Naive thymus-derived CD4-positive, alpha-beta T cell (primary cell): ENCODE results near the gene GSG1L2. TPM values are rescaled to one million over a fixed set of nuclear protein-coding genes. Genes with fewer than 3 reads are reported as not detected.

Experiments
- ATAC-seq: fragments of 150-1000 bp; cut with Tn5 transposase; 2 replicates; pipeline ENCODE4 v1.10.0; 2021; ENCODE audit warnings: mild to moderate bottlenecking, moderate library complexity
- CTCF ChIA-PET: fragments of 350-600 bp; sonication (Branson Sonifier 250); formaldehyde crosslinking; loops from one replicate; lab custom pipeline; 2021; ENCODE audit warnings: antibody characterized with exemption; lab: Charles Lee
- POLR2A ChIA-PET: fragments of 350-600 bp; sonication (Branson Sonifier 250); formaldehyde crosslinking; loops from one replicate; lab custom pipeline; 2021; ENCODE audit warnings: antibody characterized with exemption, inconsistent platforms; lab: Charles Lee
- DNase-seq, 9 donors: peaks; one replicate each; pipeline versions ENCODE4 v3.0.0 to v3.0.0-alpha.2; 2020 to 2022; ENCODE audit warnings: mixed read lengths in 1 of 9
- H3K27ac ChIP-seq: one replicate; pipeline ENCODE4 v1.7.0; 2013; ENCODE audit warnings: mild to moderate bottlenecking, low read depth, low read length, moderate library complexity
- H3K27me3 ChIP-seq, 2 donors: one replicate each; pipeline ENCODE4 v1.7.0; 2013; ENCODE audit warnings: low read length in 2 of 2, mild to moderate bottlenecking in 2 of 2, moderate library complexity in 2 of 2; ENCODE audit not compliant: control insufficient read depth in 2 of 2, insufficient read depth in 2 of 2
- H3K36me3 ChIP-seq, 3 experiments: 1 replicate in 2 of 3; 2 replicates in 1 of 3; pipeline ENCODE4 v1.7.0; 2013; ENCODE audit warnings: low read length in 3 of 3, mild to moderate bottlenecking in 3 of 3, moderate library complexity in 1 of 3; ENCODE audit not compliant: insufficient read depth in 3 of 3, control insufficient read depth in 2 of 3
- H3K4me1 ChIP-seq, 2 donors: one replicate each; pipeline ENCODE4 v1.7.0; 2013; ENCODE audit warnings: low read length in 2 of 2, mild to moderate bottlenecking in 2 of 2, moderate library complexity in 1 of 2; ENCODE audit not compliant: control insufficient read depth in 2 of 2, insufficient read depth in 2 of 2
- H3K4me3 ChIP-seq: 2 replicates; pipeline ENCODE4 v1.7.0; 2013; ENCODE audit warnings: mild to moderate bottlenecking, low read length
- H3K9me3 ChIP-seq, 3 experiments: 1 replicate in 2 of 3; 2 replicates in 1 of 3; pipeline ENCODE4 v1.7.0; 2013; ENCODE audit warnings: low read length in 3 of 3; ENCODE audit not compliant: control insufficient read depth in 2 of 3
- H3K27ac Mint-ChIP-seq, 9 donors: one replicate each; pipeline ENCODE4 v1.8.0; 2020 to 2022; ENCODE audit warnings: mixed read lengths in 9 of 9, mild to moderate bottlenecking in 8 of 9, moderate library complexity in 5 of 9, inconsistent platforms in 2 of 9
- H3K27me3 Mint-ChIP-seq, 5 donors: one replicate each; pipeline ENCODE4 v1.8.0; 2021 to 2022; ENCODE audit warnings: mixed read lengths in 5 of 5, mild to moderate bottlenecking in 1 of 5
- H3K36me3 Mint-ChIP-seq, 5 donors: one replicate each; pipeline ENCODE4 v1.8.0; 2020 to 2022; ENCODE audit warnings: mixed read lengths in 5 of 5, mild to moderate bottlenecking in 3 of 5, inconsistent platforms in 1 of 5
- H3K4me1 Mint-ChIP-seq, 7 donors: one replicate each; pipeline ENCODE4 v1.8.0; 2020 to 2022; ENCODE audit warnings: mixed read lengths in 7 of 7, mild to moderate bottlenecking in 3 of 7, inconsistent platforms in 1 of 7
- H3K4me3 Mint-ChIP-seq, 10 donors: one replicate each; pipeline ENCODE4 v1.8.0; 2020 to 2022; ENCODE audit warnings: mild to moderate bottlenecking in 10 of 10, mixed read lengths in 10 of 10, moderate library complexity in 6 of 10, inconsistent platforms in 2 of 10
- H3K9me3 Mint-ChIP-seq, 11 donors: one replicate each; pipeline ENCODE4 v1.8.0; 2020 to 2022; ENCODE audit warnings: mixed read lengths in 11 of 11, mild to moderate bottlenecking in 4 of 11, inconsistent platforms in 1 of 11, moderate library complexity in 1 of 11
- intact Hi-C, 2 donors: fragments of 100-400 bp; cut with micrococcal nuclease; formaldehyde crosslinking; loops; one replicate each; pipeline ENCODE4 v1.15.1; 2023
- polyA plus RNA-seq, 2 donors: library from polyadenylated mRNA; unstranded; fragments of 300-500 nt; fragmentation: Illumina TruSeq; gene quantifications; one replicate each; pipeline ENCODE4 v1.2.3, GENCODE V29; 2021
- total RNA-seq, 6 experiments: library from RNA in 5 of 6; stranded (reverse) in 5 of 6; gene quantifications; 1 replicate in 5 of 6; 2 replicates in 1 of 6; pipeline ENCODE4 v1.2.3 and lab custom pipeline; 2021 to 2026

GSG1L2 gene
- total and polyA plus RNA-seq, 7 experiments from 2014 or later = not detected

DNA sequence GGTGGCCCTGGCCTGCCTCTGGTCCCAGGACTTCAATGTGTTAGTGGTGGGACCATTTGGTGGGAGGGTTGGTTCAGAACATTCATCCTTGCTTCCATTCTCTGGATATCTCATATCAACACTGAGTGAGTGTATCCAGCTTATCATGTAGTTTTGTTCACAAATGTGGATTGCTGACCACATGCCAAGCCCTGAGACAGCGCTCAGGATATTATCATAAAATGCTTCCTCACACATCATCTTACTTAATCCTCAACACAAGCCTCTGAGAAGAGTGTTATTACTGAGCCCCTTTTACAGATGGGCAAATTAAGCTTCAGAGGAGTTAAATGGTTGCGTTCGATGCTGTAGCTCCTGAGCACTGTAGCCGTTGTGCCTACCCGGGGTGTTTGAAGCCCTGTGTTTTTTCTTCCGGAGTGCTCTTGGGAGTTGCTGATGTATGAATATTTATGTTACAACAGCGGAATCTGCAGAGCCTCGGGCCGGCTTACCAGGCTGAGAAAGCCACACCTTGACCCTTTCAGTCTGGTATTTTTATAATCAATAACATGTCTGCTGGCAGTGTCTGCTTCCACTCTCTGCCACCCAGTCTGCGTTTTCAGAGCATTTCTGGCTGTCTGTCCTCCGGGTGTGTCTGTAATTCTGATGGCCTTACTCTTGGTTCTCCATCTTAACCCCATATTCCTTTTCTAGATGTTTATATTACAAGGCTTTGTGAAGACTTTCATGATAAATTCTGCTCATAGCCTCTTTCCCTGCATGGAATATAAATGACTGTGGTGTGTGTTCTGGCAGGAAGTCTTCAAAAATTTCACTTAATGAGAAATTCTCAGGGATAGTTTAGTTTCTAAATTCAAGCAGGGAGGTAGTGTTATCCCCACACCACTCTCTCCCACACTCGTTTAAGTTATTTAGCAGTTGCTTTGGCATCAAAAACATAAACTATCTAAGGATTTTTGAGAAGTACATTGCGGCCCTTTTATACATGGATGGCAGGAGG, 6.7 kb upstream of the GSG1L2 start:
- DNase-seq (no peak), ATAC-seq (no peak)
- no peaks in the 10 kb centered on the region for H3K4me1 ChIP-seq
- peaks cover 0 to 36% (median 12%) of the 10 kb centered on the region in 5 donors for H3K27me3 Mint-ChIP-seq
- intact Hi-C loops = no loop called here
- H3K9me3 ChIP-seq = no peaks in the 10 kb centered on the region
- H3K27me3 ChIP-seq = no peaks in the 10 kb centered on the region
- no peaks in the 10 kb centered on the region for H3K4me1 Mint-ChIP-seq
- no peaks in the 10 kb centered on the region for H3K36me3 ChIP-seq
- H3K27ac Mint-ChIP-seq = no peak overlapping the region
- H3K9me3 Mint-ChIP-seq = peaks cover 0 to 4% (median 0%) of the 10 kb centered on the region in 11 donors
- H3K27ac ChIP-seq = no peak overlapping the region
- CTCF ChIA-PET = no interaction called here
- POLR2A ChIA-PET = no interaction called here
- H3K4me3 ChIP-seq = no peak overlapping the region
- no peaks in the 10 kb centered on the region for H3K36me3 Mint-ChIP-seq
- H3K4me3 Mint-ChIP-seq = no peak overlapping the region

DNA sequence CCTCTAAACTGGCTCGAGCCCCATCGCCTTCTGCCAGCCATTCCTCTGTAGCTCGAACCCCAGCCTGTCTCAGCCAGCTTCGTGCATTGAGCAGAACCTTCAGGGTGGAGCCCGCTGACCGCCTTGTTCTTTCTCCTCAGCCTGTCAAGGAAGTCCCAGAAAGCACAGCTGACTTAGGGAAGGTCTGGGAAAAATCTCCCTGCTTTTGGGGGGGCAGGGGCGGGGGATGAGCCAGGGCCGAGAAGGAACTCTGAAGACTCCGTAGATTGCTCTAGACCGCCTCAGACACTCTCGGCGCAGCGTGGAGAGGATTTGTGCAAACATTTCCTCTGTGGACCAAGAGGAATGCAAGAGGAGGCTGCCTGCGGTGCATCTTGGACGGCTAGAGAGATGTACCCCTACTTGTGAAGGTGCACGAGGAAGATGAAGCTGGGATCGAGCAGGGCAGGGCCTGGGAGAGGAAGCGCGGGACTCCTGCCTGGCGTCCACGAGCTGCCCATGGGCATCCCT, 3.8 kb upstream of the GSG1L2 start, which contains the start of gene GLP2R:
Gene GLP2R (plus strand): TSS at position 284 of the 510 bp plus-strand sequence. CDS start 140 bp downstream, at position 424.
- H3K27me3 Mint-ChIP-seq = peaks cover 0 to 45% (median 18%) of the 10 kb centered on the region in 5 donors
- Histone ChIP-seq H3K4me3 (no peak within 1 kb of the TSS), H3K27ac (no peak within 1 kb of the TSS), H3K36me3 (no peaks in the 10 kb centered on the region), H3K4me1 (no peaks in the 10 kb centered on the region), H3K27me3 (no peaks in the 10 kb centered on the region), H3K9me3 (no peaks in the 10 kb centered on the region)
- ATAC-seq = no peak
- ChIA-PET POLR2A (no interaction called here), CTCF (no interaction called here)
- H3K27ac Mint-ChIP-seq = no peak within 1 kb of the TSS
- no peak for DNase-seq
- H3K36me3 Mint-ChIP-seq = no peaks in the 10 kb centered on the region
- no peak within 1 kb of the TSS for H3K4me3 Mint-ChIP-seq
- H3K9me3 Mint-ChIP-seq = peaks cover 0 to 5% (median 3%) of the 10 kb centered on the region in 11 donors
- no peaks in the 10 kb centered on the region for H3K4me1 Mint-ChIP-seq
- intact Hi-C loops = no loop called here

DNA sequence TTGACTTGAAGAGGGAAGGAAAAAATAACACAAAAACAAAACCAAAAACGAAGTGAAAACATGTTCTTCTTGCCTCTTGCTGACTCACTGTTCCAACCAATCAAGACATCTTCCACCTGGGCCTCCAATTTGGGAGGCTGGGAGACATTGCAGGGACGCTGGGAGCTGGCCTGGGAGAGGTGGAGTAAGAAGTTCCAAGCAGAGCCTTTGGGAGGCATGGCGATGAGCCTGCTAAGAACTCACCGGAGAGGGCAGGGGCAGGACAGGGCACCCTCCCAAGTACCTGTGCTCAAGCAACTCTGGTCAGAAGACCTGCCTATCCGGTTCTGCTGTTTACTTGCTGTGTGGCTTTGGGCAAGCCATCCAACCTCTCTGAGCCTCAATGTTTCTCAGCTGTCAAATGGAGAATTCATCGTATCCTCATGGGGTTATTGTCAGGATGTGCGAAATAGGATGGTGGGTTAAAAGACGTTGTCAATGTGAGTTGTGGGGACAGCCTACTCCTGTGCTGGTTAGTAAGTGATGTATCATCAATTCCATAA, 3.0 kb upstream of the GSG1L2 start:
- no peaks in the 10 kb centered on the region for H3K9me3 ChIP-seq
- H3K9me3 Mint-ChIP-seq = peaks cover 0 to 5% (median 3%) of the 10 kb centered on the region in 11 donors
- no peak overlapping the region for H3K4me3 ChIP-seq
- DNase-seq = no peak
- intact Hi-C loops = no loop called here
- H3K4me3 Mint-ChIP-seq = no peak overlapping the region
- H3K4me1 Mint-ChIP-seq = no peaks in the 10 kb centered on the region
- ChIA-PET POLR2A (no interaction called here), CTCF (no interaction called here)
- H3K4me1 ChIP-seq = no peaks in the 10 kb centered on the region
- H3K27ac Mint-ChIP-seq = no peak overlapping the region
- ATAC-seq = no peak
- H3K36me3 ChIP-seq = no peaks in the 10 kb centered on the region
- no peaks in the 10 kb centered on the region for H3K36me3 Mint-ChIP-seq
- H3K27me3 ChIP-seq = no peaks in the 10 kb centered on the region
- H3K27me3 Mint-ChIP-seq = peaks cover 0 to 41% (median 18%) of the 10 kb centered on the region in 5 donors
- no peak overlapping the region for H3K27ac ChIP-seq

DNA sequence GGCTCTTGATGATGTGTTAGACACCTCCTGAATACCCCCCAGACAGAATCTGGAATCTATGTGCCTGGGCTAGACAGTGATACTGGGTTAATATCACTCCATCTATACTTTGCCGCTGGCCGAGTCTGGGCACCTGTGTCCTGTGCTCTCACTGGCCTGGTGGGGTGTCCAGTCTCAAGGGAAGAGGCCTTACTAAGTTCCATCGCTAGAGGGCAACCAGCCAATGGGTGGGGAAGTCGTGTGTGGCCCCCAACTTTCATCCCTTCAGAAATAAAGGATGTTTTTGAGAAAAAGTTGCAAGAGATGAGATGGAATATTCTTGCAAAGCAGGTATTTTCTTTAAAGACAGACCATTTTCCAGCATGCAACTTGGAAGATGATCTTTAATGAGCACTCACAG, 2.2 kb upstream of the GSG1L2 start:
- Histone ChIP-seq H3K4me1 (no peaks in the 10 kb centered on the region), H3K9me3 (no peaks in the 10 kb centered on the region), H3K4me3 (no peak overlapping the region), H3K27me3 (no peaks in the 10 kb centered on the region), H3K27ac (no peak overlapping the region), H3K36me3 (no peaks in the 10 kb centered on the region)
- Mint-ChIP-seq H3K36me3 (no peaks in the 10 kb centered on the region), H3K4me1 (no peaks in the 10 kb centered on the region), H3K4me3 (no peak overlapping the region), H3K27me3 (peaks cover 0 to 41% (median 18%) of the 10 kb centered on the region in 5 donors), H3K27ac (no peak overlapping the region), H3K9me3 (peaks cover 0 to 5% (median 3%) of the 10 kb centered on the region in 11 donors)
- intact Hi-C loops = no loop called here
- DNase-seq (no peak), ATAC-seq (no peak)
- ChIA-PET POLR2A (no interaction called here), CTCF (no interaction called here)

DNA sequence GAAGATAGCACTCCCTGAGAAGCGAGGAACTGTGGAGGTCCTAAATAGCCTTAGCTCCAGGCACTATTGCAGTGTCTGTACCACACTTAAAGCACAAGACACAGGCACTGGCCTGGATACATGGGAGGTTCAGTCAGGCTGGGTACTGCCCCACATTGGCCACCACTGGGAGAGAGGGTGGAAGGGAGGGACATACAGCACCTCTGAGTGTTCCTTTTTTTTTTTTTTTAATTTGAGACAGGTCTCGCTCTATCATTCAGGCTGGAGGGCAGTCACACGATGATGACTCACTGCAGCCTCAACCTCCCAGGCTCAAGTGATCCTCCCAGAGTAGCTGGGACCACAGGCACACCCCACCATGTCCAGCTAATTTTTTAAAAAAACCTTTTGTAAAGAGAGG, 1.4 kb downstream of the GSG1L2 start:
- ChIA-PET POLR2A (no interaction called here), CTCF (interaction anchor here (0.6 kb wide), 1 partner anchor 27 kb away, joined by 3 read pairs; no protein-coding TSS in a partner anchor)
- Histone ChIP-seq H3K36me3 (no peaks in the 10 kb centered on the region), H3K4me3 (no peak overlapping the region), H3K9me3 (no peaks in the 10 kb centered on the region), H3K27ac (no peak overlapping the region), H3K4me1 (no peaks in the 10 kb centered on the region), H3K27me3 (no peaks in the 10 kb centered on the region)
- Mint-ChIP-seq H3K27me3 (peaks cover 0 to 35% (median 19%) of the 10 kb centered on the region in 5 donors), H3K4me3 (no peak overlapping the region), H3K36me3 (no peaks in the 10 kb centered on the region), H3K27ac (no peak overlapping the region), H3K9me3 (peaks cover 0 to 11% (median 4%) of the 10 kb centered on the region in 11 donors), H3K4me1 (no peaks in the 10 kb centered on the region)
- DNase-seq (no peak), ATAC-seq (no peak)
- intact Hi-C loops = no loop called here

DNA sequence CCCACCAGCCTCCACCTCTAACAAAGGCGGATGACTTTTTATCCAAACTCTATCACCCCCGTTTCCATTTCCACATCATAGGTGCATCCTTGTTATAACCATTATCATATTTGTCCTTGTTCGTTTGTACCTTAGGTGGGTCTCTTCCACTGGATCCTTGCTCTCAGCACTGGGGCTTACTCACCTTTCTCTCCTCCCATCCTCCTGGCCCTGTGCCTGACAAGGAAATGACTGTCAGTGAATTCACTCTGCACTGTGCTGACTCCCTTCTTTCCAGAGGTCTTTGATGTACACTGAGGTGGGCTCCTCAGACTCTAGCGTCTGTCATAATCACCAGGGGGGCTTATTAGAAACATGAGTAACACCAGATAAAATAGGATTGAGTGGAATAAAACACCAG, 3.1 kb downstream of the GSG1L2 start:
- Mint-ChIP-seq H3K9me3 (peaks cover 0 to 11% (median 4%) of the 10 kb centered on the region in 11 donors), H3K27ac (no peak overlapping the region), H3K4me3 (no peak overlapping the region), H3K36me3 (no peaks in the 10 kb centered on the region), H3K4me1 (no peaks in the 10 kb centered on the region), H3K27me3 (peaks cover 0 to 28% (median 15%) of the 10 kb centered on the region in 5 donors)
- Histone ChIP-seq H3K9me3 (no peaks in the 10 kb centered on the region), H3K27ac (no peak overlapping the region), H3K4me3 (no peak overlapping the region), H3K36me3 (no peaks in the 10 kb centered on the region), H3K4me1 (no peaks in the 10 kb centered on the region), H3K27me3 (no peaks in the 10 kb centered on the region)
- ATAC-seq = no peak
- ChIA-PET POLR2A (no interaction called here), CTCF (no interaction called here)
- no peak for DNase-seq
- intact Hi-C loops = no loop called here
